Type B pancreatic cell (in vitro differentiated cells): Measurements from ENCODE around the gene TTLL5. TPM values are rescaled to one million over a fixed set of nuclear protein-coding genes. Genes with fewer than 3 reads are reported as not detected.

ENCODE experiments used
- DNase-seq: peaks from one replicate; pipeline ENCODE4 v3.0.0; 2021; ENCODE audit warnings: mixed read lengths; ENCODE audit not compliant: unreplicated experiment; ENCODE audit errors: extremely low spot score
- H3K27ac Mint-ChIP-seq: 2 replicates; pipeline ENCODE4 v1.8.0; 2021; ENCODE audit warnings: mild to moderate bottlenecking, mixed read lengths
- H3K27me3 Mint-ChIP-seq: 2 replicates; pipeline ENCODE4 v1.8.0; 2021; ENCODE audit warnings: mixed read lengths
- H3K36me3 Mint-ChIP-seq: 2 replicates; pipeline ENCODE4 v1.8.0; 2021; ENCODE audit warnings: mixed read lengths
- H3K4me1 Mint-ChIP-seq: one replicate; pipeline ENCODE4 v1.8.0; 2021; ENCODE audit warnings: mixed read lengths; ENCODE audit not compliant: unreplicated experiment
- H3K4me3 Mint-ChIP-seq: 2 replicates; pipeline ENCODE4 v1.8.0; 2021; ENCODE audit warnings: mild to moderate bottlenecking, mixed read lengths
- H3K9me3 Mint-ChIP-seq: 2 replicates; pipeline ENCODE4 v1.8.0; 2021; ENCODE audit warnings: mixed read lengths
- total RNA-seq: library from RNA; stranded (reverse); gene quantifications from 2 replicates; pipeline ENCODE4 v1.2.1, GENCODE V29; 2021; ENCODE audit warnings: low replicate concordance
- TF ChIP-seq, protein P1 (sequence below): fragments of 200-600 bp; sonication (generic); conservative IDR thresholded peaks from 2 replicates; pipeline ENCODE4 v1.5.0; 2021; ENCODE audit warnings: antibody characterized with exemption, mild to moderate bottlenecking

Gene TTLL5
- total RNA-seq, 1 donor from 2014 or later = 44.7 TPM

DNA sequence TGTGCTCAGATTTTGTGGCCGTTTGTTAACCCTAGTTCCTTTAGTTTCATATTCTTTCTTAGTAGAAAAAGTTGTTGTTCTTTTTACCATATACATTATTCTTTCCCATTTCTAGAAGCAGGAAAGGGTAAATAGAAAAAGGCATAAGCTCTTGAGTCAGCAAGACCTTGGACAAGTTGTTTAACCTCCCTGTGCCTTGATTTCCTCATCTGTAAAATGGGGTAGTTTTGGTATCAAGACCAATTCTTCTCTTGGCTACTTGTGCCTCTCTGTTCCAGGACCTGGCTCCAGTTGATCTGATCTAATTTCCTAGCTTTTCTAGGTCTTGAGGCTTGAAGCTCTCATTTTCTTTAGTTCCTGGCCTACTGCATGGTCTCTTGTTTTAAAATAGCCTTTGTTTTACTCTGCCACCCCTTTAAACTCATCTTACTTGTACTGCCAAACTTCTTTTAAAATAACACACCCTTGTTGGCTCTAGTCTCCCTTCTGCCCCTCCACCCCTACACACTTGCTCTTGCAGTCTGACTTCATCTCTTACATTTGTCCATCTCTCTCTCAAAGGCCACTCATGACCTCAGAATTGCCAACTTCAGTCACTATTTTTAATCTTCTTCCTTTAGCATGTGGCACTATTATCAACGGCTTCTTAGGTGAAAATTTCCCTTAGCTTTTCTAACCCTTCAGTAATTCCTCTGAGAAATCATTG lies 143.7 kb downstream of the TTLL5 start:
- Mint-ChIP-seq H3K4me3 (no peak overlapping the region), H3K9me3 (no peaks in the 10 kb centered on the region), H3K27ac (no peak overlapping the region), H3K4me1 (peaks cover 29% of the 10 kb centered on the region), H3K27me3 (no peaks in the 10 kb centered on the region), H3K36me3 (peaks cover 25% of the 10 kb centered on the region)
- DNase-seq = no peak
- TF ChIP-seq, protein P1, sequence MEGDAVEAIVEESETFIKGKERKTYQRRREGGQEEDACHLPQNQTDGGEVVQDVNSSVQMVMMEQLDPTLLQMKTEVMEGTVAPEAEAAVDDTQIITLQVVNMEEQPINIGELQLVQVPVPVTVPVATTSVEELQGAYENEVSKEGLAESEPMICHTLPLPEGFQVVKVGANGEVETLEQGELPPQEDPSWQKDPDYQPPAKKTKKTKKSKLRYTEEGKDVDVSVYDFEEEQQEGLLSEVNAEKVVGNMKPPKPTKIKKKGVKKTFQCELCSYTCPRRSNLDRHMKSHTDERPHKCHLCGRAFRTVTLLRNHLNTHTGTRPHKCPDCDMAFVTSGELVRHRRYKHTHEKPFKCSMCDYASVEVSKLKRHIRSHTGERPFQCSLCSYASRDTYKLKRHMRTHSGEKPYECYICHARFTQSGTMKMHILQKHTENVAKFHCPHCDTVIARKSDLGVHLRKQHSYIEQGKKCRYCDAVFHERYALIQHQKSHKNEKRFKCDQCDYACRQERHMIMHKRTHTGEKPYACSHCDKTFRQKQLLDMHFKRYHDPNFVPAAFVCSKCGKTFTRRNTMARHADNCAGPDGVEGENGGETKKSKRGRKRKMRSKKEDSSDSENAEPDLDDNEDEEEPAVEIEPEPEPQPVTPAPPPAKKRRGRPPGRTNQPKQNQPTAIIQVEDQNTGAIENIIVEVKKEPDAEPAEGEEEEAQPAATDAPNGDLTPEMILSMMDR = no peak

DNA sequence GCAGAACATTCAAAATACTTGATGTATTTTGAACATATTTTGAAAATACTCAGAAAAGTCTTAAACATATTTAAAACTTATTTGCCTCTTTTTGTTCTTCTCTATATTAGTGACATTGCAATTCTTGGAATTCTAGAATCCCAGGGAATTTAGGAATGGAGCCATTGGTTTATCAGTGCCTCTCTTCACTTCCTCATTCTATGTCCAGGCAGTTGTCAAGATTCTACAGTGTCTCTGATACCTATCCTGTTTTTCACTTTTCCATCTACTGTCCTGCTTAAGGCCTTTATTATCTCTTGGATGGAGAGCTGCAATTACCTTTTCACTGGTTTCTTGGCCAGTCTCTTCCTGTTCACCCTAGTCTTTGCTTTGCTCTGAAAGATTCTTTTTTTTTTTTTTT lies 144.6 kb downstream of the TTLL5 start:
- Mint-ChIP-seq H3K27me3 (no peaks in the 10 kb centered on the region), H3K4me1 (peaks cover 29% of the 10 kb centered on the region), H3K36me3 (peaks cover 16% of the 10 kb centered on the region), H3K9me3 (no peaks in the 10 kb centered on the region), H3K4me3 (no peak overlapping the region), H3K27ac (no peak overlapping the region)
- TF ChIP-seq, protein P1 = no peak
- no peak for DNase-seq

DNA sequence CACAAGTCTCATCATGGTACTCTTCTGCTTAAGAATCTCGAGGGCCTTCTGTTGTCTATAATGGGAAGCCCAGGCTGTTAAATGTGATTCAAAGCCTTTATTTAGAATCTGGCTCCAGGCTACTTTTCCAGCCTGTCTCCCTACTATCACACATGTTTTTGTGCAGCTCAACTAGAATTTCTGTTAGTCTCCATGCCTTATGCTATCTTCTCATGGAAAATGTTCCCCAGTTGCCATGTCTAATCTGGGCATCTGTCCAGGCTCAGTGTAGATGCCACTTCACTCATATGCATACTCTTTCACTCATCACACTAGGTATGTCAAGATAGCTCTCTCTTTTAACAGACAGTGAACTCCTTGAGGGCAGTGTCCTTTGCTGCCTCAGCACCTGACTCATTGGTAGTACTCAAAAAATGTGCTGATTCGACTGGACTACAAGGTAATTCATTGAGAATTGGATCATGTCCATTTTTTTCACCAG lies 145.3 kb downstream of the TTLL5 start:
- TF ChIP-seq, protein P1 = no peak
- peaks cover 32% of the 10 kb centered on the region for H3K4me1 Mint-ChIP-seq
- H3K36me3 Mint-ChIP-seq = peaks cover 16% of the 10 kb centered on the region
- no peaks in the 10 kb centered on the region for H3K9me3 Mint-ChIP-seq
- H3K27me3 Mint-ChIP-seq = no peaks in the 10 kb centered on the region
- no peak overlapping the region for H3K4me3 Mint-ChIP-seq
- no peak for DNase-seq
- H3K27ac Mint-ChIP-seq = no peak overlapping the region

- TF ChIP-seq, protein P1 = no peak
- Mint-ChIP-seq H3K27me3 (no peaks in the 10 kb centered on the region), H3K9me3 (no peaks in the 10 kb centered on the region), H3K4me3 (no peak overlapping the region), H3K36me3 (peaks cover 16% of the 10 kb centered on the region), H3K27ac (no peak overlapping the region), H3K4me1 (peaks cover 42% of the 10 kb centered on the region)
- DNase-seq = no peak
These were observed 146.8 kb downstream of the TTLL5 start for GRCh38 chr14:75807667-75808360.

DNA sequence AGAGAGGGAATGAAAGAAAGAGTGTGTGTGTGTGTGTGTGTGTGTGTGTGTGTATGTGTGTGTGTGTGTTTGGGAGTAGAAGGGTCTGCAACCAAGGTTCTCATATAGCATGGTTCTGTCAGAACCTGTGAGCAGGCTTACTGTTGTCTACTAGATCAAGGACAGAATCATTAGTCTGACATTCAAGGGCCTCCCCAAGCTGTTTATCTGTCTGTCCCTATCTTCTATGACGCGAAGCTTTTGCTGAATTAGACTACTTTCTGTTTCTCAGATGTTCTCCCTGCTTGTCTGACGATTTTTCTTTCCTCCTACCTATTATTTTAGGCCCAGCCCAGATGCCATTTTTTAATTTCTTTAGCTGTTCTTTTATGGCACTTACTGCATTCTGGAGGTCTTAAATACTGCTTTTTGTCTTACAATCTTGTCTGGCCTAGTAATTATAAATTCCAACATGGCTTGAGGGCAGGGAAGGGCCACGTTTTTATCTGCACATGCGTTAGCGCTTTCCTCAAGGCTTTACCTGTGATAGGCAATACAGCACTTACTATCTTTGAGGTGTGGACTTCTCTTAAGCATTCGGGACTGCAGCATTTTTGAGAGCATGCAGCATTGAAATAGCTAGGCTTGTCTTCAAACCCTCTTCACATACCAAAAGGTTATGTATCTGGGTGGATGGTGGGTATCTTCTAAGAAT lies 150.2 kb downstream of the TTLL5 start:
- peaks cover 18% of the 10 kb centered on the region for H3K4me1 Mint-ChIP-seq
- peak overlapping the region; percentile 98 for H3K27ac Mint-ChIP-seq
- peaks cover 4% of the 10 kb centered on the region for H3K36me3 Mint-ChIP-seq
- TF ChIP-seq, protein P1 = no peak
- H3K9me3 Mint-ChIP-seq = no peaks in the 10 kb centered on the region
- H3K4me3 Mint-ChIP-seq = peak overlapping the region; percentile 80
- no peak for DNase-seq
- H3K27me3 Mint-ChIP-seq = no peaks in the 10 kb centered on the region
